ENCODE data around the gene RNF135.

The RNF135 gene

GRCh38 chr17:30970831-30971567 lies at the start of gene RNF135:
RNF135 (plus strand) TSS chr17:30971039; CDS start chr17:30971074, 35 bp downstream.
- no peak for TF ChIP-seq GATA3 (IDR thresholded peaks at IDR 0.05; ENCODE audit: low read depth, low read length)
- TF ChIP-seq GATA2 (IDR thresholded peaks at IDR 0.05; ENCODE audit: low read depth, low read length): no peak

GRCh38 chr17:30921544-30922196 lies 49.2 kb upstream of the RNF135 start, which contains the start of gene ADAP2:
ADAP2 (plus strand) TSS chr17:30921945; CDS start chr17:30922015, 70 bp downstream.
- TF ChIP-seq GATA2 (IDR thresholded peaks at IDR 0.05; ENCODE audit: low read depth, low read length) (no peak), GATA3 (IDR thresholded peaks at IDR 0.05; ENCODE audit: low read depth, low read length) (no peak)

- TF ChIP-seq GATA2 (IDR thresholded peaks at IDR 0.05; ENCODE audit: low read depth, low read length): no peak
- no peak for TF ChIP-seq GATA3 (IDR thresholded peaks at IDR 0.05; ENCODE audit: low read depth, low read length)
Observed at GRCh38 chr17:30922235-30923030, 48.4 kb upstream of the RNF135 start.

GRCh38 chr17:30924341-30924740 lies 46.5 kb upstream of the RNF135 start:
- TF ChIP-seq GATA3 (IDR thresholded peaks at IDR 0.05; ENCODE audit: low read depth, low read length) (no peak), GATA2 (IDR thresholded peaks at IDR 0.05; ENCODE audit: low read depth, low read length) (no peak)

GRCh38 chr17:30926516-30926915 lies 44.3 kb upstream of the RNF135 start:
- no peak for TF ChIP-seq GATA2 (IDR thresholded peaks at IDR 0.05; ENCODE audit: low read depth, low read length)
- TF ChIP-seq GATA3 (IDR thresholded peaks at IDR 0.05; ENCODE audit: low read depth, low read length): no peak

- no peak for TF ChIP-seq GATA2 (IDR thresholded peaks at IDR 0.05; ENCODE audit: low read depth, low read length)
- no peak for TF ChIP-seq GATA3 (IDR thresholded peaks at IDR 0.05; ENCODE audit: low read depth, low read length)
Observed at GRCh38 chr17:30927756-30928155, 43.1 kb upstream of the RNF135 start.

- no peak for TF ChIP-seq GATA2 (IDR thresholded peaks at IDR 0.05; ENCODE audit: low read depth, low read length)
- no peak for TF ChIP-seq GATA3 (IDR thresholded peaks at IDR 0.05; ENCODE audit: low read depth, low read length)
Observed at GRCh38 chr17:30928584-30928983, 42.3 kb upstream of the RNF135 start.

GRCh38 chr17:30929081-30929633 lies 41.7 kb upstream of the RNF135 start:
- TF ChIP-seq GATA2 (IDR thresholded peaks at IDR 0.05; ENCODE audit: low read depth, low read length): no peak
- no peak for TF ChIP-seq GATA3 (IDR thresholded peaks at IDR 0.05; ENCODE audit: low read depth, low read length)

- TF ChIP-seq GATA2 (IDR thresholded peaks at IDR 0.05; ENCODE audit: low read depth, low read length) (no peak), GATA3 (IDR thresholded peaks at IDR 0.05; ENCODE audit: low read depth, low read length) (no peak)
Observed at GRCh38 chr17:30930495-30930894, 40.3 kb upstream of the RNF135 start.

- TF ChIP-seq GATA2 (IDR thresholded peaks at IDR 0.05; ENCODE audit: low read depth, low read length) (no peak), GATA3 (IDR thresholded peaks at IDR 0.05; ENCODE audit: low read depth, low read length) (no peak)
Observed at GRCh38 chr17:30933966-30934365, 36.9 kb upstream of the RNF135 start.

GRCh38 chr17:30939051-30939689 lies 31.7 kb upstream of the RNF135 start:
- TF ChIP-seq GATA2 (IDR thresholded peaks at IDR 0.05; ENCODE audit: low read depth, low read length) (no peak), GATA3 (IDR thresholded peaks at IDR 0.05; ENCODE audit: low read depth, low read length) (no peak)

- TF ChIP-seq GATA2 (IDR thresholded peaks at IDR 0.05; ENCODE audit: low read depth, low read length) (no peak), GATA3 (IDR thresholded peaks at IDR 0.05; ENCODE audit: low read depth, low read length) (no peak)
Observed at GRCh38 chr17:30942308-30943079, 28.3 kb upstream of the RNF135 start.

- no peak for TF ChIP-seq GATA3 (IDR thresholded peaks at IDR 0.05; ENCODE audit: low read depth, low read length)
- no peak for TF ChIP-seq GATA2 (IDR thresholded peaks at IDR 0.05; ENCODE audit: low read depth, low read length)
Observed at GRCh38 chr17:30947796-30948195, 23.0 kb upstream of the RNF135 start.

Measured in SH-SY5Y (cell line).